ENCODE data around the gene DMGDH.

Gene DMGDH

GRCh38 chr5:79001471-79001870 lies 68.0 kb downstream of the DMGDH start:
- no peak for ATAC-seq
- TF ChIP-seq CREB5 (CRISPR knock-in tag; IDR thresholded peaks at IDR 0.05; ENCODE audit: low read depth) (no peak), ZC3H10 (CRISPR knock-in tag; IDR thresholded peaks at IDR 0.05) (no peak), TOX (CRISPR knock-in tag; IDR thresholded peaks at IDR 0.05; ENCODE audit: borderline replicate concordance) (no peak), ZNF565 (CRISPR knock-in tag; conservative IDR thresholded peaks at IDR 0.05; ENCODE audit: low read depth) (no peak), BACH2 (CRISPR knock-in tag; IDR thresholded peaks at IDR 0.05; ENCODE audit: borderline replicate concordance) (no peak), ZNF70 (CRISPR knock-in tag; IDR thresholded peaks at IDR 0.05) (no peak), ARNTL (CRISPR knock-in tag; IDR thresholded peaks at IDR 0.05; ENCODE audit: borderline replicate concordance, low read depth) (no peak), SNAI2 (CRISPR knock-in tag; IDR thresholded peaks at IDR 0.05) (no peak), ZNF8 (CRISPR knock-in tag; IDR thresholded peaks at IDR 0.05) (no peak), PPARA (CRISPR knock-in tag; IDR thresholded peaks at IDR 0.05; ENCODE audit: borderline replicate concordance) (no peak), CSDC2 (CRISPR knock-in tag; IDR thresholded peaks at IDR 0.05) (no peak), ISL1 (CRISPR knock-in tag; IDR thresholded peaks at IDR 0.05) (no peak), ESRRG (CRISPR knock-in tag; IDR thresholded peaks at IDR 0.05) (no peak), POU6F1 (CRISPR knock-in tag; IDR thresholded peaks at IDR 0.05; ENCODE audit: borderline replicate concordance, low read depth) (no peak), GLIS3 (CRISPR knock-in tag; IDR thresholded peaks at IDR 0.05) (no peak)

GRCh38 chr5:78997090-78997489 lies 72.4 kb downstream of the DMGDH start:
- TF ChIP-seq CSDC2 (CRISPR knock-in tag; IDR thresholded peaks at IDR 0.05): no peak
- no peak for TF ChIP-seq POU6F1 (CRISPR knock-in tag; IDR thresholded peaks at IDR 0.05; ENCODE audit: borderline replicate concordance, low read depth)
- TF ChIP-seq TSHZ2 (CRISPR knock-in tag; IDR thresholded peaks at IDR 0.05): no peak
- no peak for TF ChIP-seq ZNF70 (CRISPR knock-in tag; IDR thresholded peaks at IDR 0.05)
- TF ChIP-seq OSR1 (CRISPR knock-in tag; IDR thresholded peaks at IDR 0.05): no peak
- TF ChIP-seq PPARA (CRISPR knock-in tag; IDR thresholded peaks at IDR 0.05; ENCODE audit: borderline replicate concordance): no peak
- no peak for TF ChIP-seq ZNF8 (CRISPR knock-in tag; IDR thresholded peaks at IDR 0.05)
- TF ChIP-seq ZFP3 (CRISPR knock-in tag; IDR thresholded peaks at IDR 0.05): no peak
- no peak for TF ChIP-seq CREB5 (CRISPR knock-in tag; IDR thresholded peaks at IDR 0.05; ENCODE audit: low read depth)
- no peak for ATAC-seq

GRCh38 chr5:78995521-78996007 lies 73.9 kb downstream of the DMGDH start:
- TF ChIP-seq ZC3H10 (CRISPR knock-in tag; IDR thresholded peaks at IDR 0.05) (no peak), ZNF70 (CRISPR knock-in tag; IDR thresholded peaks at IDR 0.05) (no peak), PATZ1 (CRISPR knock-in tag; IDR thresholded peaks at IDR 0.05; ENCODE audit: borderline replicate concordance) (no peak), BACH2 (CRISPR knock-in tag; IDR thresholded peaks at IDR 0.05; ENCODE audit: borderline replicate concordance) (no peak), ZNF8 (CRISPR knock-in tag; IDR thresholded peaks at IDR 0.05) (no peak), ARNTL (CRISPR knock-in tag; IDR thresholded peaks at IDR 0.05; ENCODE audit: borderline replicate concordance, low read depth) (no peak), TCF4 (CRISPR knock-in tag; IDR thresholded peaks at IDR 0.05; ENCODE audit: borderline replicate concordance) (no peak), OSR1 (CRISPR knock-in tag; IDR thresholded peaks at IDR 0.05) (no peak), CSDC2 (CRISPR knock-in tag; IDR thresholded peaks at IDR 0.05) (no peak), SNAI2 (CRISPR knock-in tag; IDR thresholded peaks at IDR 0.05) (no peak), RARB (CRISPR knock-in tag; IDR thresholded peaks at IDR 0.05) (no peak), ZFP3 (CRISPR knock-in tag; IDR thresholded peaks at IDR 0.05) (no peak), TSHZ2 (CRISPR knock-in tag; IDR thresholded peaks at IDR 0.05) (no peak), CREB5 (CRISPR knock-in tag; IDR thresholded peaks at IDR 0.05; ENCODE audit: low read depth) (no peak), TOX (CRISPR knock-in tag; IDR thresholded peaks at IDR 0.05; ENCODE audit: borderline replicate concordance) (no peak)
- no peak for ATAC-seq

Measured in SK-N-SH treated with all-trans-retinoic acid at 6 μM for 48 hours (cell line).